Activated T-cell treated with anti-CD3 and anti-CD28 coated beads, Interleukin-2, amount 50 U/mL, for 48 hours (primary cell): ENCODE measurements around the gene PIMREG.

Experiments used
- DNase-seq, 2 experiments: peaks; one replicate each; pipeline ENCODE4 v3.0.0-alpha.2; 2020

The PIMREG gene

GRCh38 chr17:6462692-6463091 is 18.4 kb downstream of the PIMREG start:
- no peak for DNase-seq

DNA sequence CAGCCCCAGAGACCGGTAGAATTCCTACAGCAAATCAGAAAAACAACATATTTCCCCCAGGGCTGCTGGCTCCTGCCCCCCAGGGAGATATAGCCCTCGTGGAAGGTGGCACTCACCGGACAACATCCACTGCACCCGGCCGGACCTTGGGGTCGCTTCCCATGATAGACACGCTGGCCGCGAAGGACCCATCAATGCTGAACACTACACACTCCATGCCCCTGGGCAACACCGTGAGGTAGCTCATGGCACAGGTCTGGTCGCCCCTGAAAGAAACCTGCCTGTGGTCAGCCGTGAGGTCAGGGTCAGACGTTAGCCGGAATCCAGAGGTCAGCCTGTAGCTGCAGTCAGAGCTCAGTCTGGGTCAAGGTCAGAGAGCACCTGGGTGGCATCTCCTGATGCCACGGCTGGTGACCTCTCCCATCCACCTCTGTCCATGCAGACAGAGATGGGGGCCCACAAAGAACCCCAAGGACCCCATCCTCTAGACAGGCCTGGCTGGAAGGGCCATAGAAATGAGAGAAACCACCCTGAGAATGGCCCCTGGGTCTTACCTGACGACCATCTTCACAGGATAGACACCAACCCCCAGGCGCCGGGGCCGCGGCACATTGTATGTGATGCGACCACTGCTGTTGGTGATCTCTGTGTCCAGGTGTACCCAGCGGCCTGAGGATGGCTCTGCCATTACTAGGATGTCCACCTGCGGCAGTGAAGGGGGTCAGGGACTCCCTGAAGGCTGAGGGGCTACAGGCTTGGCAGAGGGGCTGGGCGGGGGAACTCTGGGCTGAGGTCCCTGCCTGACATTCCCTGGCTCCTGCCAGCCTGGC is 19.6 kb downstream of the PIMREG start:
- DNase-seq = no peak

- DNase-seq = no peak
Observed at GRCh38 chr17:6464446-6465041, 20.3 kb downstream of the PIMREG start.

DNA sequence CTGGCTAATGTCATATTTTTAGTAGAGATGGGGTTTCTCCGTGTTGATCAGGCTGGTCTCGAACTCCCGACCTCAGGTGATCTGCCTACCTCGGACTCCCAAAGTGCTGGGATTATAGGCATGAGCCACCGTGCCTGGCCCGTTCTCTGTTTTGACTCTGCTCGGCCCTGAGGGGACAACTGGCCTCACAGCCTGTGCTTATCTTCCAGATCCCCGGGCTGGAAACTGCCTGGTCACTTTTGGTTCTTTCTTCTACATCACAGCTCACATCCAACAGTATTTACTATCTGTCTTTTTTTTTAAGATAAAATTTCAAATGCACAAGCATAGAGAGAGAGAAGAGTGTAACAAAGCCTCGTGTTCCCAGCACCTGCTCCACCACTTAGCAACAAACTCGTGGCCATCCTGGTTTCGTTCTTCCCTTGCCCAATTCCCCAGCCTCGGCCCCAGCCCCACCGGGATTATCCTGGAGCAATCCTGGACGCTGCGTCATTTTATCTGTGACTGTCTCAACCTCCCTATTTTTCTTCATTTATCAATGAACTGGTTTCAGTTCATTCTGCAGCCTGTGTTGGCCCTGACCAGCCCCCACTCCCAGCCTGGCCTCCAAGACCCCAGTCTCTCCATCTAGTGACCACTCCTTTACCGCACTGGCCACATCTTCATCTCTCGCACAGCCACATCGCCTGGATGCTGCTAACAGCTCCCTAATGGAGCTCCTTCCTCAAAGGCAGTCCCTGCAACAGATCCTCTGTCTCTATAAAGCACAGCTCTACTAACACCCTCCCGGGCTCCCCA is 21.1 kb downstream of the PIMREG start:
- DNase-seq = no peak

GRCh38 chr17:6467567-6467966 is 23.3 kb downstream of the PIMREG start:
- no peak for DNase-seq

GRCh38 chr17:6468051-6468790 is 24.0 kb downstream of the PIMREG start:
- no peak for DNase-seq

- DNase-seq = no peak
Observed at GRCh38 chr17:6470146-6470718, 26.0 kb downstream of the PIMREG start.

DNA sequence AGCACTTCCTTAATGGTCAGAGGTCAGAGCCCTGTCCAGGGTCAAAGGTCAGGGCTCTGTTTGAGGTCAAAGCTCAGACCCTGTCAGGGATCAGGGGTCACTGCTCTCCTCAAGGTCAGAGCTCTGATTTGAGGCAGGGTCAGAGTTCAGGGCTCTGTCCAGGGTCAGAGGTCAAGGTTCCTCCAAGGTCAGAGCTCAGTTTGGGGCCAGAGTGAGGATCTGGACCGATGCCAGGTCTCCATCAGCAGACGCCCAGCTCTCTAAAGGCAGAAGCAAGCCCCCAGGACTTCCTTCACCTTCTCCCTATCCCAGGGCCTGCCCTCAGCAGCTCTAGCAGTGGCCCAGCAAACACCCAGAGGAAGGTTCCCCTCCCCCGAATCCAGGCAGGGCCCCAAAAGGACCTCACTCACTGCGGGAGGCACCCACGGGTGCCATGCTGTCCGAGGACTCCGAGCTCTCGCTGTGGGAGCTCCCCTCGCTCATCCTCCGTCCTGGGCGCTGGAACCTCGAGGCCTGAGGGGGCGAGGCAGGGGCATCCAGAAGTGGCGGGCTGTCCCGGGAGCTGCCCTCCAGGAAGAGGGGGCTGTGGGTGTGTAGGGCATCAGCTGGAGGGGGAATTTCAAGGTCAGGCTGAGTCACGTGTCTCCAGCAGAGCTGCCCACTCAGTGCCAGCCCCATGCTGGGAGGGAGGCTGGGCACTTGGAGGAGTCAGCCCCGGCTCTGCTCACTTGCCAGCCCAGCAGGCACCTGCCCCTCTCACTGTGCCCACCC is 26.7 kb downstream of the PIMREG start:
- no peak for DNase-seq

DNA sequence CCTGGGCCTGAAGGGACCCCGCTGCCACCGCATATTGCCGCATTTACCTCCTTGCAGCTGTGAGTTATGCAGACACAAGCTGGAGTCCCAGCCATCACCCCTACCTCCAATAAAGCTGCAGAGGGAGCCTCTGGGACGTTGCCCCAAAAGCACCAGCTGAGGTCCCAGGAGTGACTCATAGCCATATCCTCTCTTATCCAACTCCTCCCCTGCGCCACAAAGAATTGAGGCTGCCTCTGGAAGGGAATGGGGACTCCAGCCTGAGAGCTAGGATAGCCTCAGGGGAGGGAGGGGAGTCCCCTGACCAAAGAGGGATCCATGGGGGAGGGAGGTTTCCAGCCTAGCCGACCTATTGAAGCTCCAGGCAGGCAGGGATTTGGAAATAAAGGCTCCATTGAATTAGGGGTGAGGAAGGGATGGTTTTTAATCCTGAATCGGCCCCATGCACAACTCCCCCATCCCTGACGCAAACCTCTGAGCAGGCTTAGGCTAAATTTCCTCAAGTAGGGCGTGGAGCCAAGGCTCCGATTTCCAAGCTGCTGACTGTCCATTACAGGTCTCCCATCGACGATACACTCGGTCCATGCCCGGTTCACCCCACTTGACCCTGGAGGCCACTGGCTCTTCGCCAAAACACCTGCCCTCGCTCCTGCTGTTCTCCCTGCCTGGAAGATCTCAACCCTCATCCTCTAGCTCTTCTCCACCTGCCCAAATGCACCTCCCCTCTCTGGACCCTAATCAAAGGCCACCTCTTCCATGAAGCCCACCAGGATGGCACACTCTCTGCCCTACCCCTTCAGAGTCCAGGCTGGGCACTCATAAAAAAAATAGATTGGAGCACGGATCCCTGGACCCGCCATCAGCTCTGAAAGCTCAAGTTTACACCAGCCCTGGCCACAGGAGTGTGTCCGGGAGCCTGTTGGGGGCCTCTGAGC is 27.5 kb downstream of the PIMREG start:
- no peak for DNase-seq

DNA sequence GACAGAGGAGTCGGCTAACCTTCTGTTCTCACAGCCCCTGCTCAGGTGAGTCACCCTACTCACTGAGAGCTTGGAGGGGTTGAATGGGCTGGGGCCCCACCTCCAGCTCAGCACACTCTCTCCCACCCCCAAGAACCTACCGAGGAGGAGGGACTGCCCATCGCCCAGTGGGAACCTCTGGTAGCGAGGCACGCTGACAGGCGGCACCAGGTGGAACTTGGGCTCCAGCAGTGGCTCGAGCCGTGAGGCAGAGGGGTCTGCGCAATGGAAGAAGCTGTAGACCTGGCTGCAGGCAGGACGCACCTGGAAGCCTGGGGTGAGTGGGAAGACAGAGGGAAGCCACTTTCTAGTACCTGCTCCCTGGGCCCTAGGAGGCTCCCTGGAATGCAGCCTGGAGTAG is 28.3 kb downstream of the PIMREG start:
- DNase-seq = no peak

DNA sequence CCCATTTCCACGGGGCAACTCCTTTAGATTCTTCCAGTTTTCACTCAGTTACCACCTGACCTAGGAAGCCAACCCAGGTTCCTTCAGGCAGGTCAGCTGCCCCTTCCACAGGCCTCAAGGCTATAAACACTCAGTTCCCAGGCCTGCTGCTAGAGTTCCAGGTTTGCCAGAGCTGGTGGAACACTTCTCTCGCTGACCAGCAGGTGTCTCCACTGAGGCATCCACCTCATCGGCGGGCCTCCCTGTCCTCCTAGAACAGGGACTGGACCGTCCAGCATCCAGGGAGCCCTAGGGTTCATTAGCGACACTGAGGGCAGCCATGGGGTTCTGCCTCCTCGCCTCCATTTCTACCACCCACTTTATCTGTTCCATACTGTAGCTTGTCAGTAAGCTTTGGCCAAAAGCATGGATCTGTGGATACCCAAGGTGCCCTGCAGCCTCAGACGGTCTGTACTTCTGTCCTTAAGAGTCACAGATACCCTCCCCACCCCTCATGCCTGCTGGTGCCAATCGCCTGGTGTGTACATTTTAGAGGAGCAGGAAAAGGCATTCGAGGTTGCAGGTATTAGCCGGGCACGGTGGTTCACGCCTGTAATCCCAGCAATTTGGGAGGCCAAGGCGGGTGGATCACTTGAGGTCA is 29.0 kb downstream of the PIMREG start:
- peak; percentile 77 to 80 for DNase-seq

DNA sequence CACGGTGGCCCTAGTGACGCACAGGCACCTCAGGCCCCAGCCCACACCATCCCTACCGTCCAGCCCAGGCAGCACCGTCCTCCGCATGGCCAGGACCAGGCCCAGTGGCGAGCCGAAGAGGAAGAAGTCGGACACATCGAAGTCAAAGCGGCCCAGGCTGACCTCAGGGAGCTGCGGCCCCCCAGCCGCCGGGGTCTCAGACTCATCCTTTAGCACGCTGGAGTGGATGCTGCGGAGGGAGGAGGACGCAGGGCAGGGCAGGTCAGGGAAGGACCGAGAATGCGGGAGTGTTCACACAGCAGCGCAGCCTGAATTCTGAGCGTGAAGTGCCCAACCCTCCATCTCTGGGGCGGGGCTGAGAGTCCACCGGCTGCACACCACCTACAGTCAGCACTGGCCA is 30.1 kb downstream of the PIMREG start:
- no peak for DNase-seq

DNA sequence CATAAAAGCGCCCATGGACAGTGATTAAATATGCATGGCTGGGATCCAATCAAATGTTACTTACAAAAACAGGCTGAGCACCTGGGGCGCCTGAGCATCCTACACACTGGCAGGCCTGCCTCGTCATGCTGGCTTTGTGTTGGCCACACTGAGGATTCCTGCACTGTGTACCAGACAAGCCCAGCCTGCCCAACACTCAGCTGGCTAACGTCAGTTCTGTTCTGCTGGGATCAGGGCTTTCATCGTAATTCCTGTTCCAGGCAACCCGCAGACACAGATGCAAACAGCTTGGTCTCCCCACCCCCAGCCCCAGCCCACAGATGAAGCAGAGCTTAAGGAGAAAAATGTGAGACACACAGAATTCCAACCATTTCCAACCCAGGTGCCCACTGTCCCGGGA is 30.7 kb downstream of the PIMREG start:
- no peak for DNase-seq

- DNase-seq = no peak
Observed at GRCh38 chr17:6475411-6475810, 31.2 kb downstream of the PIMREG start.

DNA sequence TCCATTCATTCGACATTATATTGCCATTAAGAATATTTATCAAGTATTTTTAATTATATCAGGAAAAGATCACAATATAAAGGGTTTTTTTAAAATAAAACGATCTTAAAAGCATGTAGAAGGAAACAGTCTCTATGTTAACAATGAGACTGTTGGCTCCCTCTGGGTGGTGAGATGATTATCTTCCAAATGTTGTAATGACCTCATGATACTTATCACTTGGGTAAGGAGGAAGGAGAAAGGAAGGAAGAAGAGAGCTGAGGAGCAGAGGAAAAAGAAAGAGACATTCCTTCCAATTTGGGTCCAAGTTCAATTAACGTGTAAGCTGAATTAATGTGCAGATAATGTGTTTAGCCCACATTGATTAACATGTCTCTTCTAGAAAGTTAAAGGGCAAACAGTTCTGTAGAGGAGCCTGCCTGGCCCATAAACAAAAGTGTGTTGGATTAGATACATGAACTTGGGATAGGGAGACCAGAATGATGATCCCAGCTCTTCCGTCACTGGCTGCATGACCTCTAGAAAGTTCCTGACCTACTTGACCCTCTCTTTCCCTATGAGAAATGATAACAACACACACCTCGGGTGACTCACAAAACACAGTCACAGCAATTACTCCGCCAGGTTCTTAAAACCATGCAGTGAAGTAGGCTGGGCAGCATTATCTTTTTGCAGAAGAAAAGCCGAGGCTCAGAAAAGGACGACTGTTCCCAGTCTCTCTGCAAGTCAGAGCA is 32.0 kb downstream of the PIMREG start:
- DNase-seq = no peak

DNA sequence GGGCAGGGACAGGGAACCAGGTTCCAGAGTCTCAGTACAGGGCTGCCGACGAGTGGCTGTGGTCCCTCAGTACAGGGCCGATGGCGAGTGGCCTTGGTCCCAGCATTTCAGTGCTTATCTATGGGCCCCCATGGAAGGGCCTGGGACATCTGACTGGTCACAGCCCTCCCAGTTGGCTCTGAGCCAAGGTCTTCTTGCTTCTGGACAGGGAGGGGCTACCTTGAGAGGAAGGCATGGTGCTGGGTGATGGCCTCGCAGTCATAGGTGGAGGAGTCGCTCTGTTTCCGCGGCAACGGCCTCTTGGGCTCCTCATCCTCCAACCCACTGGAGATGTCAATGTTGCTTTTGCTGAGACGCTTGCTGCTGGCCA is 32.5 kb downstream of the PIMREG start:
- no peak for DNase-seq

GRCh38 chr17:6477831-6478383 is 33.7 kb downstream of the PIMREG start:
- no peak for DNase-seq

GRCh38 chr17:6478486-6478885 is 34.2 kb downstream of the PIMREG start:
- no peak for DNase-seq

DNA sequence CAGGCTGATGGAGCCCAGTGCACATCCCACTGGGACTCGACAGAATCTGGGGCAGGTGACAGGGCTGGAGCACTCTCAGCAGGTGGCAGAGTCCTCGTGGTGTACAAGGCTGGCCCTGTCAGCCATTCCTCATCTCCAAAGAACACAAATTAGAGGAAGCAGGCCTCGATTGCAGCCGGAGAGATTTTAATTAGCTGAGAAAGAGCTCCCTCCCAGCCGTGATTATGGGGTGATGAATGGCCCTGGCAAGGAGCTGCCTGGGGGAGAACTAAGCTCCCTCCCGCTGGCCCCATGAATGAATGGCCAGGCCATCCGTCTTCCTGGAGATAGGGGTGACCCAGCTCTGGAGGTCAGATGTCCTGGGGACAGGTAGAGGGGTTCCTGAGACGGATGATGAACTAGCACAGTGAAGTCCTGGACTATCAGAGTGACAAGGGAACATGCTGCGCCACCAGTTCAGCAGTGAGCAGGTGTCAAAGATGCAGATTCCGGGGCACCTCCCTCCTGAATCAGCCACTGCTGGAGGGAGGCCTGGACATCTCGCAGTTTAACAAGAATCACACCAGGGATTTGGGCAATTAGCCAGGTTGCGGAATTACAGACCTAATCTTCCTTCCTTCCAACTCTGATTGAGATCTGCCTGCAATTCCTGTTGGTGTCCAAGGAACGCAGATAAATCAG is 35.5 kb downstream of the PIMREG start:
- no peak for DNase-seq
